ENCODE results near the gene DMAC1.

The DMAC1 gene

DNA sequence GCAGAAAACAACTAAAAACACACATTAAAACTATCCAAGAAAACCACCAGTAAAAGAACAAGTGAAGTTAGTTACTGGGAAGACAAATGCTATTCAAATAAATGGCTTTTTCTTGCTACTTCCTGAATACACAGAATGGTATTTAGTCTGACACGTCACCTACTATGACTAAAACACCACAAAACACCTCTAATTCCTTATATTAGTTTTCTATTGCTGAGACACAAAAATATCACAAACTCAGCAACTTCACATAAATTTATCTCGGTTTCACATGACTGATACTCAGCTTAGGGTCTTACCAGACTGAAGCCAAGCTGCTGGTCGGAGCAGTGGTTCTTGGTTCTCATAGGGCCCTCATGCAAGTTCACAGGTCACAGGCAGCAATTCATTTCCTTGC lies 5.4 kb downstream of the DMAC1 start:
- no peaks in the 10 kb centered on the region for H3K27me3 Mint-ChIP-seq (ENCODE audit: low read depth)

DNA sequence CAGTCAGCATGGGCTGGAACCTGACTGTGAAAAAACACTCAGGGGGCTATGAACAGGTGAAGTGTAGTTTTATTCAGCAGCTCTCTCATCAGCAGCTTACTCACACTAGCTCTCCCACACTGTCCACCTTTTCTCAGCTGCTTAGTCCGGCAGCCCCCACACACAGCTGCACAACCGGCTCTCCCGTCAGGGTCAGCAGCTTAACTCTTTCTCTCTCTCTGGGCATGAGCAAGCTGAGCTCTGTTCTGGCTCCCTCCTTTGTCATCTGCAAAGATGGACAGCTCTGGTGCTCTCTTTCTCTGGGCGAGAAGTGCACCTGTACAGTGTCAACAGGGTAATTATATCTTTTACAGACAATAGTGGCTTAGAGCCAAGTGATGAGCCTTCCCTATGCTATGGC lies 8.2 kb downstream of the DMAC1 start:
- H3K9me3 Mint-ChIP-seq, result no peaks in the 10 kb centered on the region
- H3K4me1 Mint-ChIP-seq (ENCODE audit: low read depth), result peaks cover 2% of the 10 kb centered on the region

More for the DNA sequence above, 5.4 kb downstream of the DMAC1 start:
- Mint-ChIP-seq H3K4me1 (ENCODE audit: low read depth) (peaks cover 12% of the 10 kb centered on the region), H3K36me3 (ENCODE audit: low read depth) (peaks cover 42% of the 10 kb centered on the region), H3K9me3 (no peaks in the 10 kb centered on the region), H3K4me3 (no peak overlapping the region), H3K27ac (no peak overlapping the region)

DNA sequence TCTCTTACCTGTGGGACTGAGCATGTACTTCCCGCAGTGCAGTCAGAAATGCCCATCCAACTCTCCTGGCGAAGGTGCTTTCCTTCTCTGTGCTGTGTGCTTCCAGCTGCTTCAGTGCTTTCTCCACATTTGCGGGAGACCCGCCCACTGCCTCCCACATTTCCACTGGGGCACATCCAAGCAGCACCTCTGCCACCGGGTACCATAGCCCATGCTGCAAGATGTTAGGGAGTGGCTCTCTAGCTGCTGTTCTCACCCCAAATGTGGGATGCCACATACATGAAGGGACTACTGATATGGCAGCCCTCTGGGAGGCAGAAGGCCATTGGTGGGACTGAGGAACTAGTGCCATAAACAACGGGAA lies 8.8 kb downstream of the DMAC1 start:
- Mint-ChIP-seq H3K27ac (no peak overlapping the region), H3K4me1 (ENCODE audit: low read depth) (peaks cover 2% of the 10 kb centered on the region), H3K36me3 (ENCODE audit: low read depth) (peaks cover 23% of the 10 kb centered on the region), H3K9me3 (no peaks in the 10 kb centered on the region), H3K4me3 (no peak overlapping the region), H3K27me3 (ENCODE audit: low read depth) (no peaks in the 10 kb centered on the region)

More for the DNA sequence above, 8.2 kb downstream of the DMAC1 start:
- H3K36me3 Mint-ChIP-seq (ENCODE audit: low read depth), result peaks cover 29% of the 10 kb centered on the region
- no peaks in the 10 kb centered on the region for H3K27me3 Mint-ChIP-seq (ENCODE audit: low read depth)
- H3K27ac Mint-ChIP-seq, result no peak overlapping the region
- no peak overlapping the region for H3K4me3 Mint-ChIP-seq

DNA sequence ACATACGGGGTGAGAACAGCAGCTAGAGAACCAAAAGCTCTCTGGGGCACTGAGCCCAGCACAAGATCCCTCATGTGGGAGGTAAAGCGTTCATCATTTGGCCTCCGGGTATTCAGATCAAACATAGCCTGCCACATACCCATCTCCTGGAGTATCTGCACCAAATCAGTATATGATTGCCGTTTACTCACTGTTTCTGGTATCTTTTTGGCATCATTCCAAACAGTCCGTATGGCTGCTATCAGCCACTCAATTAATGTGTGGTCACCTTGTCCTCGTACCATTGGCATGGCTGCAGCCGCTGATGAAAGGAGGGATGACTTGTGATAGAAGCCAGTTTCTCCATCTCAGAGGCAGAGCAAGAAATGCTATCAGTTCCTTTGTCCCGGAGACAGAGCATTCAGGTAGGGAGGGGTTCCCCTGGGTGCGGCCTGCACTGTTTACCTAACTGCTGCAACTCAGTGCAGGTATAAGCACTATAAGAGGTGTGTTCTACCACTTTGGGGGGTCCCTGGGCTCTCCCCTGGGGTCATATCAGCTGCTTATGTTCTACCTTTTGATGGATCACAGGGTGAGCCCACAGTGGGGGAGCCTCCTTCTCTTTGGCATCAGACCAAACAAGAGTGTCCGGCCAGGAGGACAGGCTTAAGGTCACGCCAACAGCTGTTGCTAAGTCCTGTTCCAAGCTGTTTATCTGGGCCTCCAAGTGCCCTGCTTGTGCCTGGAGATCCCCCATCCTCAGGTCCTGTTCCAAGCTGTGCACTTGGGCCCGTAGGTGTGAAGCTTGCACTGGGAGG lies 9.4 kb downstream of the DMAC1 start:
- Mint-ChIP-seq H3K4me3 (no peak overlapping the region), H3K27me3 (ENCODE audit: low read depth) (no peaks in the 10 kb centered on the region), H3K4me1 (ENCODE audit: low read depth) (peaks cover 2% of the 10 kb centered on the region), H3K9me3 (no peaks in the 10 kb centered on the region), H3K27ac (no peak overlapping the region), H3K36me3 (ENCODE audit: low read depth) (peaks cover 20% of the 10 kb centered on the region)

DNA sequence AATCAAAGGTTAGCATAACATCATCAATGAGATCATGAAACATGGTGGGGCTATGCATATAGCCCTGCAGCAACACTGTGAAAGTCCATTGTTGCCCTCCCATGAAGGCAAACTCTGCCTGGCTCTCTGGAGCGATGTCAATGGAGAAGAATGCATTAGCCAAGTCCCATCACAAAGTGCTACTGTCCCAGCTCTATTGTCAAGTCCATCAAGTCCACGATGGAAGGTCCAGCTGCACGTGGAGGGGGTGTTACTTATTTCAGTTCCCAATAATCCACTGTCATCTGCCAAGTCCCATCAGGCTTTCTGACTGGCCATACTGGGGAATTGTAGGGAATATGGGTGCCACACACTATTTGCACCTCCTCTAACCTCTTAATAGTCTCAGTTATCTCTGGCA lies 10.8 kb downstream of the DMAC1 start:
- H3K4me3 Mint-ChIP-seq, result no peak overlapping the region
- no peaks in the 10 kb centered on the region for H3K27me3 Mint-ChIP-seq (ENCODE audit: low read depth)
- H3K27ac Mint-ChIP-seq, result no peak overlapping the region
- peaks cover 14% of the 10 kb centered on the region for H3K36me3 Mint-ChIP-seq (ENCODE audit: low read depth)
- peaks cover 4% of the 10 kb centered on the region for H3K4me1 Mint-ChIP-seq (ENCODE audit: low read depth)
- no peaks in the 10 kb centered on the region for H3K9me3 Mint-ChIP-seq

DNA sequence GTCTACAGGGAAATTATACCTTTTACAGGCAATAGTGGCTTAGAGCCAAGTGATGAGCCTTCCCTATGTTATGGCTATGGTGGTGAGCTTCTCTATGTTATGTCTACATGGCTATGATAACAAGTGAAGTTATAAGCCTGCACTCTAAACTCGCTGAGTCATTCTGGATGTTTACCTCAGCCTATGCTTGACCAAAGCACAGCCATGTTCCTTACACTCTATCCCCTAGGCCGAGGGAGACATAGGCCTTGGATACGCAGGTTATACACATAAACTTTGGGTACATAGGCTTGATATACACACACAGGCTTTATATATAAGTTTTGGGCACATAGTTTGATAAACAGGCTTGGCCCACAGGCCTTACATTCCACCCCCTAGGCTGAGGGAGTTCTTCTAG lies 13.8 kb downstream of the DMAC1 start:
- no peaks in the 10 kb centered on the region for H3K36me3 Mint-ChIP-seq (ENCODE audit: low read depth)
- H3K4me3 Mint-ChIP-seq, result no peak overlapping the region
- no peaks in the 10 kb centered on the region for H3K9me3 Mint-ChIP-seq
- H3K27ac Mint-ChIP-seq, result no peak overlapping the region
- H3K27me3 Mint-ChIP-seq (ENCODE audit: low read depth), result no peaks in the 10 kb centered on the region
- peaks cover 4% of the 10 kb centered on the region for H3K4me1 Mint-ChIP-seq (ENCODE audit: low read depth)

DNA sequence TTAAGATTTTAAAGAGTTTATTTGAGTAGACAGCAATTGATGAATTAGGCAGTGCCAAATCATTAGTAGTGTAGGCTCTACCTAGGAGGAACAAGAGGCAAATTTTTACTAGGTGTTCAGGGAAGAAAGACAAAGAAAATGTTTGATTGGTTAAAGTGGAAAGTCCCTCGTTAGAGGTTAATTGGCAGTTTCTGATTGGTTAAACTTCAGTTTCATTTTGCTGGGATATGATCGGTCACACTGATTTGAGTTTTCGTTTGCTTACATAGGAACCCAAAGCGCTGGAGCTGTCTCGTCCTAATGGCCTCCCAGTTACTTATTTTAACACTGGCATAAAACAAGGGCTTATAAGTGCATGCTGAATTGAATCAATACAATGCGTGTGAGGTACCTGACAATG lies 15.1 kb downstream of the DMAC1 start:
- no peak overlapping the region for H3K27ac Mint-ChIP-seq
- H3K9me3 Mint-ChIP-seq, result no peaks in the 10 kb centered on the region
- H3K4me3 Mint-ChIP-seq, result no peak overlapping the region

DNA sequence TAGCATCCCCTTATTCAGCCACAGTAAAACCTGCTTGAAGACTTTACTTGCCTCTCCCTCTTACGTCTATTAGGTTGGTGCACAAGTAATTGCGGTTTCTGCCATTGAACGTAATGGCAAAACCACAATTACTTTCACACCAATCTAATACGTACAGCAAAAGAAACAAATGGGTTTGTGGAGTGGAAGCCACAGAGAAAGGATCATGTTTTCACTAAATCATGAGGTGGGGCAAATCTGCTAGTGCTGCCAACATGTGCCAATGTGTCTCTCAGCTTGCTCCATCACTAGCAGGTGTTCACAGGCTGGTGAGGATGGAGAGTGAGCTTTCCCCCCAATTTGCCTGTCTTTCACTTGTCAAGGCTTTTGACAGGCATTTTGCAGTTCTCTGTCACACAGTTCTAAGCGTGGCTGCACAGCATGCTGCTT lies 15.9 kb downstream of the DMAC1 start:
- Mint-ChIP-seq H3K4me1 (ENCODE audit: low read depth) (peaks cover 4% of the 10 kb centered on the region), H3K27me3 (ENCODE audit: low read depth) (no peaks in the 10 kb centered on the region), H3K4me3 (no peak overlapping the region), H3K27ac (no peak overlapping the region), H3K9me3 (no peaks in the 10 kb centered on the region), H3K36me3 (ENCODE audit: low read depth) (no peaks in the 10 kb centered on the region)

More for the DNA sequence above, 15.1 kb downstream of the DMAC1 start:
- no peaks in the 10 kb centered on the region for H3K27me3 Mint-ChIP-seq (ENCODE audit: low read depth)
- H3K4me1 Mint-ChIP-seq (ENCODE audit: low read depth), result peaks cover 4% of the 10 kb centered on the region
- H3K36me3 Mint-ChIP-seq (ENCODE audit: low read depth), result no peaks in the 10 kb centered on the region

DNA sequence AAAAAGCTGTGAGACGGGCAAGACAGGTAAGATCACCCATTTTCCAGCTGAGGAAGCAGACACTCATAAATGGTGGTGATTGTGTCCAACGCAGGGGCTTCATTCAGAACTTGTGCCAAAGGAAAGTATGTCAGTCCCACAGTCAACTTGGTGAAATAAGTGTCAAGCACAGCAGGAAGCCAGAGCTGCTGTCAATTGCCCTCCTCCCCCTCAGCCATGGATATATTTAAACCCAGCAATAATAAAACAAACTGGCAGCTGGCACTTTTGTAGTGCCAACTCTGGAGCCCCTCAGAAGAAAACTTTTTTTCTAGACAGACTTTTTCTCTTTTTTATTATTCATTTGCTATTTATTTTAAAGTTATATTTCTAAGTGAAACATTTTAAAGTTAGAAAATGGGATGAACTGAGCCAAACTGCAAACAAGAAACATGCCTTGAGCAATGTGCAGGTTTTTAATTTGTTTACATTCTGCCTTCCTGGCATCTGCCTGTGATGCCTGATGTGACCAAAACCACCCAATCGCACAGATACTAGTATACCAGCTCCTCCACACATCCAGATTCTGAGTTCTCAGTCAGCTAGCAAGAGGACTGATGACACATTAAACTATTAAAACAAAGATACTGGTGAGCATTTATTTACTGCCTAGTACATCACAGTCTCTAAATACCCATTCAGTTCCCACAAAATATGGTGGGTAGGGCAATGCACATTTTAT lies 17.0 kb downstream of the DMAC1 start:
- no peak overlapping the region for H3K4me3 Mint-ChIP-seq
- H3K4me1 Mint-ChIP-seq (ENCODE audit: low read depth), result peaks cover 4% of the 10 kb centered on the region
- no peaks in the 10 kb centered on the region for H3K36me3 Mint-ChIP-seq (ENCODE audit: low read depth)
- H3K27me3 Mint-ChIP-seq (ENCODE audit: low read depth), result no peaks in the 10 kb centered on the region
- H3K9me3 Mint-ChIP-seq, result no peaks in the 10 kb centered on the region
- H3K27ac Mint-ChIP-seq, result no peak overlapping the region

DNA sequence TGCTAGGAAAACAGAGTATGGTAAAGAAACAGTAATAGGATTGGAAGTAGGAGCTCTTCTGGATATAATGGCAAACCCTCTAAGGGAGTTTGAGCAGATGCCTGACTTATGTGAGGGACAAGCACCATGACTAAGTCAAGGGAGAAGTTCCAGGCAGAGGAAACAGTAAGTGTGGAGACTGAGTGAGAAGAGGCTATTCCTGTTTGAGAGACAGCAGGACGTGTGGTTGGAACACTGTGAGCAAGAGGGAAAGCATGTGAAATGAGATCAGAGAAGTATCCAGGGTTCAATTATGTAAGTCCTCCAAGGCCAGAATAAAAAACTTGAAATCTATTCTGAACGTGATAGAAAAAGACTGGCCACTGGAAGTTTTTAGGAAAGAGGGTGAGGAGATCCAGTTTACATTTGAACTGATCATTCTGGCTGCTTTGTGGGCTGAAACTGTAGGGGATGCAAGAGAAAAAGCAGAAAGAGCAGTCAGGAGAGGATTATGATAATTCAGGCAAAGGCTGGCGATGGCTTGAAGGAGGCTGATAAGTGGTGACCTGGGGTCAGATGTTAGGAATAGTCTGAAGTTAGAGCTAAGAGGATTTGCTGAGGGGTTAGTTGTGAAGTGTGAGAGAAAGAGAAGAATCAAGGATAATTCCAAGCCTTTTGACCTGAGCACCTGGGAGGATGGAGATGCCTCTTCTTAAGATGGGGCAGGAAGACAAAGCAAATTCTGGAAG lies 19.2 kb downstream of the DMAC1 start:
- Mint-ChIP-seq H3K4me1 (ENCODE audit: low read depth) (peaks cover 4% of the 10 kb centered on the region), H3K9me3 (no peaks in the 10 kb centered on the region), H3K27ac (no peak overlapping the region), H3K4me3 (no peak overlapping the region), H3K36me3 (ENCODE audit: low read depth) (no peaks in the 10 kb centered on the region), H3K27me3 (ENCODE audit: low read depth) (peaks cover 8% of the 10 kb centered on the region)

DNA sequence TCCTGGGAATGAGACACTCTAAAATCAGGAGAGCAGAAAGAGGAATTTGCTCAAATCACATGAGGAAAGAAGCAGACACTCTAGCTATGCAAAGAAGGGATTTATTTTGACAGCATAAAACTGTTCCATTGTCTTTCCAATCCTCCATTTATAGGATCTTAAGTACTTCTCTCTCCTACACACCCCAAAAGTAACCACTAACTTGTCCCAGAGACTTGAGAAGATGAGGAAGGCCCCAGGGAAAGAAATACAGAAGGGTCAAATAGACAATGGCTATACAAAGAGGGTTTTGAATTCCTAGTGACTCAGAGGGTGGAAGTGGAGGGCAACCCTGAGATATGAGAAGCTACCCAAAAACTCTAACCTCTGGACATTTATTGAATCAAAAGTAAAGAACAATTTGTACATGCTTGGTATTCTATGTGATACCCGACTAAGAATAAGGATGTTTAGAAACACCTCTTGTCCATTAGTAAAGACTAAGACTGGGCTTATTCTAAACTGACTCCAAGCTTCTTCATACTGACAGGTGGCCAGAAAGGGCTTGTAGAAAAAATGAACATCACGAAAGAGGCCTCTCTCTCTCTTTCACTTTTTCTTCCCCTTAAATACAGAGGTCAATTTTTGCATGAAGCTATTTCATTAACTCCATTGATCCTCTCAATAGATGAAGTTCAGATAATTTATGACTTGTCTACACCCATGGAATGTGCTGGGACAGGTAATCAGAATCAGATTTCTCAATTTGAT lies 20.6 kb downstream of the DMAC1 start:
- H3K4me3 Mint-ChIP-seq, result no peak overlapping the region
- H3K27me3 Mint-ChIP-seq (ENCODE audit: low read depth), result peaks cover 10% of the 10 kb centered on the region
- H3K27ac Mint-ChIP-seq, result no peak overlapping the region
- H3K4me1 Mint-ChIP-seq (ENCODE audit: low read depth), result no peaks in the 10 kb centered on the region
- no peaks in the 10 kb centered on the region for H3K9me3 Mint-ChIP-seq
- H3K36me3 Mint-ChIP-seq (ENCODE audit: low read depth), result no peaks in the 10 kb centered on the region

DNA sequence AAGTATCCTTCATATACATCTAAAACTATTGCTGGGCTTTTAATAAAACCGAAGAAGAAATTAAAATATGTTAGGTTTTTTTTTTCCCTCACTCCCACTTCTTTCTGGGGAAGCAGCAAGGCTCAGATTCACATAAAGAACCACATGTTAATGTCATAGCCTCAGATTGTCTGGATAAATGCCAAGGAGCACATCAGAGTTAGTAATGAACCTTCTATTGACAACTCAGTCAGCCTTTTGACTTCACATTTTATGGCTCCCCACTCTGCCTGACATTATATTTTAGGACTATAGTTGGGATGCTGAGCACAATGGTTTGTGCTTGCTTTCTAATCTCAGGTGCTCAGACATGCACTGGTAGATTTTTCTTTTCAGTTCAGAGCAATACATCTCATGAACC lies 21.8 kb downstream of the DMAC1 start:
- no peak overlapping the region for H3K27ac Mint-ChIP-seq
- no peaks in the 10 kb centered on the region for H3K9me3 Mint-ChIP-seq
- no peaks in the 10 kb centered on the region for H3K4me1 Mint-ChIP-seq (ENCODE audit: low read depth)
- H3K27me3 Mint-ChIP-seq (ENCODE audit: low read depth), result peaks cover 13% of the 10 kb centered on the region
- no peaks in the 10 kb centered on the region for H3K36me3 Mint-ChIP-seq (ENCODE audit: low read depth)
- H3K4me3 Mint-ChIP-seq, result no peak overlapping the region

DNA sequence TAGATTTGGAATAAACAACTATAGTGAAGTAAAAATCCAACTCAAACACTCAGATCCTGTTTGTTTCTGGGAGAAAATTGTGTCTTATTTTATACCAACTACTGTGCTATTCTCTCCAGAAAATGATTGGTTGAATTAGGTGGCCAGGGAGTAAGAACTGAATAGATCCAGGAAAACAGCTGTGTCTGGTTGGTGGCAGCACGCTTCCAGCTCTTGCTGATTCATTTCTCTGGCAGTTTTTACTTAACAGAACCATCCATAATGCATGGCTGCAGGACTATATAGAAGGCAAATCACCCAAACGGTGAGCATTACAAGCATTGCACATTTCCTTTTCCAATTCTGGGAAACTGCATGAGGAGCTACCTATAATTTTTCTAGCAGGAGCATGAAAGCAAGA lies 29.5 kb downstream of the DMAC1 start:
- H3K27ac Mint-ChIP-seq, result no peak overlapping the region
- H3K36me3 Mint-ChIP-seq (ENCODE audit: low read depth), result no peaks in the 10 kb centered on the region
- H3K9me3 Mint-ChIP-seq, result peaks cover under 1% of the 10 kb centered on the region
- no peak overlapping the region for H3K4me3 Mint-ChIP-seq
- no peaks in the 10 kb centered on the region for H3K4me1 Mint-ChIP-seq (ENCODE audit: low read depth)
- H3K27me3 Mint-ChIP-seq (ENCODE audit: low read depth), result peaks cover 30% of the 10 kb centered on the region

DNA sequence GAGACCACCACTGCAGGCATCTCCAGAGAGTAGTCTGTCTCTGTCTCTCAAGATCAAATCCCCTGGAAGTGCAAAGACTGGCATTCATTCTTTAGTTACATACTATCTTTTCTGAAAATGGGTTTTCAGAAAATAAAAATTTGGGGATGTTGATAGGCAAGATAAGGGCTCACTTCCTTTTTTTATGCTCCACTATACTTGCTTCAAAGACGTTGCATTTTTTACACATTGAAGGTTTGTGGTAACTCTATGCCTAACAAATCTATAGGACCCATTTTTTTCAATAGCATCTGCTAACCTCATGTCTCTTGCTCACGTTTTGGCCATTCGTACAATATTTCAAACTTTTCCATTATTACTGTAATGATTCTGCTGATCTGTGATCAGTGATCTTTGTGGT lies 37.0 kb downstream of the DMAC1 start:
- H3K4me3 Mint-ChIP-seq, result no peak overlapping the region
- H3K36me3 Mint-ChIP-seq (ENCODE audit: low read depth), result peaks cover 5% of the 10 kb centered on the region
- H3K27ac Mint-ChIP-seq, result no peak overlapping the region
- H3K9me3 Mint-ChIP-seq, result peaks cover 16% of the 10 kb centered on the region
- H3K27me3 Mint-ChIP-seq (ENCODE audit: low read depth), result no peaks in the 10 kb centered on the region
- peaks cover 2% of the 10 kb centered on the region for H3K4me1 Mint-ChIP-seq (ENCODE audit: low read depth)

All from T-helper 1 cell treated with Interleukin-12 subunit alpha and Interleukin-12 subunit beta and Interleukin-4 antibody, amounts not matched to agents 30 μg/mL and 1 μg/mL, for 36 hours (primary cell).